ENCODE measurements around the gene CHSY1.

- TF ChIP-seq CTCF (conservative IDR thresholded peaks at IDR 0.05; ENCODE audit: low read length) (no peak), EZH2phosphoT487 (IDR thresholded peaks at IDR 0.05; ENCODE audit: borderline replicate concordance, low read depth, low read length) (no peak)
These were observed 78.4 kb downstream of the CHSY1 start for GRCh38 chr15:101173233-101174119.
